Right lobe of liver (tissue), 4 donors: ENCODE measurements around the gene HSD17B2.

Source experiments
- CTCF ChIP-seq, 4 donors: fragments of 200-600 bp in 3 of 4; fragments of 450-650 bp in 1 of 4; IDR thresholded peaks; one replicate each; pipeline versions ENCODE4 v1.5.1 to v1.8.0; 2016 to 2022; ENCODE audit warnings: antibody characterized with exemption in 4 of 4, mild to moderate bottlenecking in 2 of 4
- POLR2A ChIP-seq: fragments of 450-650 bp; IDR thresholded peaks from one replicate; pipeline ENCODE4 v1.6.1; 2017; ENCODE audit warnings: antibody characterized with exemption, mild to moderate bottlenecking
- donor health status: DM: no; HTN: no; CAD: no.
- donor health status: DM: no; HTN: no; CAD: no.
- donor health status: DM: no; HTN: yes; CAD: no.

DNA sequence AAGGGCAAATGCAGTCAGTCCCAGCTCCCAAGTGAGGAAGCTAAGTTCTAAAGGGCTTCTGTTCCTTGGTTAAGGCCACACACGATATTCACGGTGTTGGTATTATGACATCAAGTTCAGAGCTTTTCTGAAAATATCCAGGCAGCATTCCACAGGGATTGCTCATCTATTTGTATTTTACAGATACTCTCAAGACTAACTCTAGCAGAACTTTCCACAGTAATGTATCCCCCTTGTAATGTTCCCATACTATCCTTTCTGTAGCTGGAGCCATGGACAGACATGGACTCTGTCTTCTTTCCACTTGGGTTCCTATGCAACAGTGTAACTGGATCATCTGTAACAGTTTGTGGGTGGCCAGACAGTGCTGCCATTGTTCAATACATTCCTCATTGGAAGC lies 37.3 kb upstream of the HSD17B2 start:
- TF ChIP-seq CTCF (IDR thresholded peaks at IDR 0.05) (no peak), POLR2A (no peak)
